ENCODE data around the gene CDKAL1.
"Not testable (repeated sequence)": the region's sequence is repeated elsewhere in the genome, so short reads cannot be mapped to it uniquely, and the experiment has no call there.

CDKAL1 gene

DNA sequence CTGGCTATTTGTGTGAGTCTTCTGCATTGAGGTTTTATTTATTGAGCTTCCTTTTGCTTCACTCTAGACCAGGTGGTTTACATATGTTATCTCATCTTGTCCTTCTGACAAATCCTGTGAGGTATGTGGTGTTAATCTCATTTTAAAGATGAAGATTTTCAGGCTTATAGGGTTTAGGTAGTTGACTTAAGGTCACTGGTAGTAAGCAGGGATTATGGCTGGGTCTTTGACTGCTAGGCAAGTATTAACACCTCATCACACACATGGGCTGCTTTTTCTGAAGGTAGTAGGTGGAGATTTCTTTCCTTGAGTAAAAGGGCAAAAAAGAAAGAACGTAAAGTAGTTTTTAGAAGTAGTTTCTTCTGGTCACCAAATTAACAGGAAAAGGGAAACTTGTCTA, 72.6 kb downstream of the CDKAL1 start:
- TF ChIP-seq, protein P1, sequence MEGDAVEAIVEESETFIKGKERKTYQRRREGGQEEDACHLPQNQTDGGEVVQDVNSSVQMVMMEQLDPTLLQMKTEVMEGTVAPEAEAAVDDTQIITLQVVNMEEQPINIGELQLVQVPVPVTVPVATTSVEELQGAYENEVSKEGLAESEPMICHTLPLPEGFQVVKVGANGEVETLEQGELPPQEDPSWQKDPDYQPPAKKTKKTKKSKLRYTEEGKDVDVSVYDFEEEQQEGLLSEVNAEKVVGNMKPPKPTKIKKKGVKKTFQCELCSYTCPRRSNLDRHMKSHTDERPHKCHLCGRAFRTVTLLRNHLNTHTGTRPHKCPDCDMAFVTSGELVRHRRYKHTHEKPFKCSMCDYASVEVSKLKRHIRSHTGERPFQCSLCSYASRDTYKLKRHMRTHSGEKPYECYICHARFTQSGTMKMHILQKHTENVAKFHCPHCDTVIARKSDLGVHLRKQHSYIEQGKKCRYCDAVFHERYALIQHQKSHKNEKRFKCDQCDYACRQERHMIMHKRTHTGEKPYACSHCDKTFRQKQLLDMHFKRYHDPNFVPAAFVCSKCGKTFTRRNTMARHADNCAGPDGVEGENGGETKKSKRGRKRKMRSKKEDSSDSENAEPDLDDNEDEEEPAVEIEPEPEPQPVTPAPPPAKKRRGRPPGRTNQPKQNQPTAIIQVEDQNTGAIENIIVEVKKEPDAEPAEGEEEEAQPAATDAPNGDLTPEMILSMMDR (IDR thresholded peaks at IDR 0.05): no peak

DNA sequence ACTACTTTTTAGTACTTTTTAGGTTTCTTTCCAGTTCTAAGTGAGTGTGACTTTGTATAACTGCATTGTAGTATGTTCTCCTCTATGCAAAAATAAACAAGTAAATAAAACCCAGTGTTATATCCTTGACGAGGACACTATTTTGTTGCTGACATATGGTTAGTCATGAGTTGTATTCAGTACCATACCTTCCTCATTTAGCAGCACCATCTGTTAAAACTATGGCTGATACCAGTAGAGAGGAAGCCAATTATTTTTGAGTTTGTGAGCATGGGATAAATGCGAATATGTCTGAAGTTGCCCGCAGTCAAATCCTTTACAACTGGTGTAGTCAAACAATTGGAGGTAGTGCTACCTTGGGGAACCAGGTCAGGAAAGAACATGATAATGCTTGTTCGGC, 74.1 kb downstream of the CDKAL1 start:
- no peaks in the 10 kb centered on the region for H3K4me1 ChIP-seq
- H3K36me3 ChIP-seq: no peaks in the 10 kb centered on the region
- DNase-seq: no peak
- H3K27ac ChIP-seq: no peak overlapping the region
- no peaks in the 10 kb centered on the region for H3K27me3 ChIP-seq
- H3K9me3 ChIP-seq: no peaks in the 10 kb centered on the region
- intact Hi-C loops (cut with DNase I; ENCODE audit: low total_unique reads): no loop called here
- TF ChIP-seq, protein P1 (IDR thresholded peaks at IDR 0.05): no peak
- no peak overlapping the region for H3K4me3 ChIP-seq

More for the DNA sequence above, 72.6 kb downstream of the CDKAL1 start:
- Histone ChIP-seq H3K27me3 (no peaks in the 10 kb centered on the region), H3K9me3 (no peaks in the 10 kb centered on the region), H3K4me1 (no peaks in the 10 kb centered on the region), H3K36me3 (no peaks in the 10 kb centered on the region), H3K27ac (no peak overlapping the region), H3K4me3 (no peak overlapping the region)
- DNase-seq: no peak
- intact Hi-C loops (cut with DNase I; ENCODE audit: low total_unique reads): no loop called here

DNA sequence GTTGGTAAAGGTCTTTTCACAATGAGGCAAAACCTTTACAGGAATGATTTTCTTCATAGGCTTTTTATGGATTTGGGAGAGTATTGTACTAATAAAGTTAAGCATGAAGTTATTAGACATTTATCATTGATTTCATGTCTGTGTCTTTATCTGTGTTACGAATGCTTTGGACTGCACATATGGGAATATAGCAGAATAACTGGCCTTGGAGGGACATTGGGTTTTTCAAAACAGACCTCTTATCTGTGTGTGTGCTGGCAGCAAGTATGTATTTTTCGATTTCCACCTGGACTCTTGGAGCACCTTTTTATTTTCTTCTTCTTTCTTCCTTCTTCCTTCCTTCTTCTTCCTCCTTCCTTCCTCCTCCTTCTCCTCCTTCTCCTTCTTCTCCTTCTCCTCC, 74.6 kb downstream of the CDKAL1 start:
- Histone ChIP-seq H3K27me3 (no peaks in the 10 kb centered on the region), H3K4me3 (no peak overlapping the region), H3K27ac (no peak overlapping the region), H3K36me3 (no peaks in the 10 kb centered on the region), H3K9me3 (no peaks in the 10 kb centered on the region), H3K4me1 (no peaks in the 10 kb centered on the region)
- intact Hi-C loops (cut with DNase I; ENCODE audit: low total_unique reads): no loop called here
- DNase-seq: no peak
- TF ChIP-seq, protein P1 (IDR thresholded peaks at IDR 0.05): no peak

DNA sequence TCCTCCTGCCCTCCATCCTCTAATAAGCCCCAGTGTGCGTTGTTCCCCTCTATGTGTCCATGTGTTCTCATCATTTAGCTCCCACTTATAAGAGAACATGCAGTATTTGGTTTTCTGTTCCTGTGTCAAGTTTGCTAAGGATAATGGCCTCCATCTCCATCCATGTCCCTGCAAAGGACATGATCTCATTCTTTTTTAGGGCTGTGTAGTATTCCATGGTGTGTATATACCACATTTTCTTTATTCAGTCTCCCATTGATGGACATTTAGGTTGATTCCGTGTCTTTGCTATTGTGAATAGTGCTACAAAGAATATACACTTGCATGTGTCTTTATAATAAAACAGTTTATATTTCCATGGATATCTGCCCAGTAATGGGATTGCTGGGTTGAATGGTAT, 75.7 kb downstream of the CDKAL1 start:
- H3K36me3 ChIP-seq; DNase-seq; H3K27me3 ChIP-seq; H3K4me3 ChIP-seq; H3K9me3 ChIP-seq; H3K4me1 ChIP-seq; intact Hi-C loops (cut with DNase I; ENCODE audit: low total_unique reads); H3K27ac ChIP-seq: not testable (repeated sequence)

DNA sequence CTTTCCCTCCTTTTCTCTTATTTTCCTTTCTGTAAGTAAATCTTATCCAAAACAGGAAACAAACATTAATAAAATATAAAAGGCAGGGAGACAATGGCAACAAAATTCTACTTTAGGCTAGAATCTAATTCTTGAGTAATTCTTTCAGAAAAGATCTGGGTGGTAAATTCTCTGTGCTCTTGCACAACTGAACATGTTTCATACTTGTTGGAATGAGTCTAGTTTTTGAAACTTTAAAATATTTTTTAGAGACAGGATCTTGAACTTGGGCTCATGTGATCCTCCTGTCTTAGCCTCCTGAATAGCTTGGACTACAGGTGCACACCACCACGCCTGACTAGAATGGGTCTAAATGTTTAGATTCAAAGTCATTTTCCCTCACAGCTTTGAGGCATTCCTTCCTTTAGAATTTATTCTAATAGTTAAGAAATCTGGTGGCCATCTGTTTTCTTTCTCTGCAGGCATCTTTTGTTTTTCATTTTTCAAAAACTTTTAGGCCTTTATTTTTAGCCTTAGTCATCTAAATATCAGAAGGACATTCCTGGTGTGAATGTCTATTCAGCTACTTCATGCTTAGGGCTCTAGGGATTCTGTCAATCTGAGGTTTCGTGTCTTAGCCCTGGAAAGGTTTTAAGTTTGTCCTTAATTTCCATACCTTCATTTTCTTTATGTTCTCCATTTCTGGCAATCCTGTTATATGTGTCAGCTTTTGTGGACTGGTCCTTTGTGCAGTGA, 76.5 kb downstream of the CDKAL1 start:
- H3K4me3 ChIP-seq: no peak overlapping the region
- H3K27ac ChIP-seq: no peak overlapping the region
- H3K9me3 ChIP-seq: no peaks in the 10 kb centered on the region
- H3K27me3 ChIP-seq: no peaks in the 10 kb centered on the region
- TF ChIP-seq, protein P1 (IDR thresholded peaks at IDR 0.05): no peak
- no peaks in the 10 kb centered on the region for H3K4me1 ChIP-seq
- DNase-seq: no peak
- no peaks in the 10 kb centered on the region for H3K36me3 ChIP-seq
- intact Hi-C loops (cut with DNase I; ENCODE audit: low total_unique reads): no loop called here

DNA sequence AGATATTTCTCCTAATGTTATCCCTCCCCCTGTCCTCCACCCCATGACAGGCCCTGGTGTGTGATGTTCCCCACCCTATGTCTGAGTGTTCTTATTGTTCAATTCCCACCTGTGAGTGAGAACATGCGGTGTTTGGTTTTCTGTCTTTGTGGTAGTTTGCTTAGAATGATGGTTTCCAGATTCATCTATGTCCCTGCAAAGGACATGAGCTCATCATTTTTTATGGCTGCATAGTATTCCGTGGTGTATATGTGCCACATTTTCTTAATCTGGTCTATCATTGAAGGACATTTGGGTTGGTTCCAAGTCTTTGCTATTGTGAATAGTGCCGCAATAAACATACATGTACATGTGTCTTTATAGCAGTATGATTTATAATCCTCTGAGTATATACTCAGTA, 83.3 kb downstream of the CDKAL1 start:
- H3K9me3 ChIP-seq; H3K4me3 ChIP-seq; H3K27me3 ChIP-seq; intact Hi-C loops (cut with DNase I; ENCODE audit: low total_unique reads); DNase-seq; H3K36me3 ChIP-seq; H3K27ac ChIP-seq; H3K4me1 ChIP-seq: not testable (repeated sequence)

DNA sequence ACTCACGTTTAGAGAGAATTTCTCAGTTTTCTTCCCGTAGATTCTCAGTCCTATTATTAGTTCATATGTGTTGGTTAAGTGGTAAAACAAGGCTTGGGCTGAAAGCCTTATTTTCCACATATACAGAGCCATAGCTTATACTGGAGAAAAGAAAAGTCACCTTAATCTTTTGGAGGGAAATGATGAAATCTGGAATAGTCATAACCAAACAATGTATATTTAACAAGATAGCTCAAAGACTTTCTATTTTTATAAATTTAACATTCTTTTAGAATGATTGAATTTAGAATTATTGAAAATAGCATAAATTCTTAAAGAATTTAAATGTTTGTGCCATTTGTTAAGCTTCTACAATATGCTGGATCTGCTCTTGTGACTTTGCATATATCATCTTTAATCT, 85.8 kb downstream of the CDKAL1 start:
- Histone ChIP-seq H3K9me3 (no peaks in the 10 kb centered on the region), H3K4me3 (no peak overlapping the region), H3K4me1 (peaks cover 0 to 11% (median 5%) of the 10 kb centered on the region in 4 donors), H3K27ac (no peak overlapping the region), H3K36me3 (no peaks in the 10 kb centered on the region), H3K27me3 (no peaks in the 10 kb centered on the region)
- no peak for DNase-seq
- intact Hi-C loops (cut with DNase I; ENCODE audit: low total_unique reads): no loop called here
- TF ChIP-seq, protein P1 (IDR thresholded peaks at IDR 0.05): no peak

Measured in tibial artery (tissue), 4 donors.